Stimulated activated CD4-positive, alpha-beta T cell treated with anti-CD3 and anti-CD28 coated beads, Interleukin-1b, Interleukin-23, amount 100 ng/mL, for 4 hours (primary cell): ENCODE data around the gene PCDH9.

Experiments used
- DNase-seq, 2 donors: peaks; one replicate each; pipeline ENCODE4 v3.0.0-alpha.2; 2020; ENCODE audit warnings: low read depth in 2 of 2

PCDH9 gene, protein sequence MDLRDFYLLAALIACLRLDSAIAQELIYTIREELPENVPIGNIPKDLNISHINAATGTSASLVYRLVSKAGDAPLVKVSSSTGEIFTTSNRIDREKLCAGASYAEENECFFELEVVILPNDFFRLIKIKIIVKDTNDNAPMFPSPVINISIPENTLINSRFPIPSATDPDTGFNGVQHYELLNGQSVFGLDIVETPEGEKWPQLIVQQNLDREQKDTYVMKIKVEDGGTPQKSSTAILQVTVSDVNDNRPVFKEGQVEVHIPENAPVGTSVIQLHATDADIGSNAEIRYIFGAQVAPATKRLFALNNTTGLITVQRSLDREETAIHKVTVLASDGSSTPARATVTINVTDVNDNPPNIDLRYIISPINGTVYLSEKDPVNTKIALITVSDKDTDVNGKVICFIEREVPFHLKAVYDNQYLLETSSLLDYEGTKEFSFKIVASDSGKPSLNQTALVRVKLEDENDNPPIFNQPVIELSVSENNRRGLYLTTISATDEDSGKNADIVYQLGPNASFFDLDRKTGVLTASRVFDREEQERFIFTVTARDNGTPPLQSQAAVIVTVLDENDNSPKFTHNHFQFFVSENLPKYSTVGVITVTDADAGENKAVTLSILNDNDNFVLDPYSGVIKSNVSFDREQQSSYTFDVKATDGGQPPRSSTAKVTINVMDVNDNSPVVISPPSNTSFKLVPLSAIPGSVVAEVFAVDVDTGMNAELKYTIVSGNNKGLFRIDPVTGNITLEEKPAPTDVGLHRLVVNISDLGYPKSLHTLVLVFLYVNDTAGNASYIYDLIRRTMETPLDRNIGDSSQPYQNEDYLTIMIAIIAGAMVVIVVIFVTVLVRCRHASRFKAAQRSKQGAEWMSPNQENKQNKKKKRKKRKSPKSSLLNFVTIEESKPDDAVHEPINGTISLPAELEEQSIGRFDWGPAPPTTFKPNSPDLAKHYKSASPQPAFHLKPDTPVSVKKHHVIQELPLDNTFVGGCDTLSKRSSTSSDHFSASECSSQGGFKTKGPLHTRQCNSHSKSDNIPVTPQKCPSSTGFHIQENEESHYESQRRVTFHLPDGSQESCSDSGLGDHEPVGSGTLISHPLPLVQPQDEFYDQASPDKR (N-terminal part only)

DNA sequence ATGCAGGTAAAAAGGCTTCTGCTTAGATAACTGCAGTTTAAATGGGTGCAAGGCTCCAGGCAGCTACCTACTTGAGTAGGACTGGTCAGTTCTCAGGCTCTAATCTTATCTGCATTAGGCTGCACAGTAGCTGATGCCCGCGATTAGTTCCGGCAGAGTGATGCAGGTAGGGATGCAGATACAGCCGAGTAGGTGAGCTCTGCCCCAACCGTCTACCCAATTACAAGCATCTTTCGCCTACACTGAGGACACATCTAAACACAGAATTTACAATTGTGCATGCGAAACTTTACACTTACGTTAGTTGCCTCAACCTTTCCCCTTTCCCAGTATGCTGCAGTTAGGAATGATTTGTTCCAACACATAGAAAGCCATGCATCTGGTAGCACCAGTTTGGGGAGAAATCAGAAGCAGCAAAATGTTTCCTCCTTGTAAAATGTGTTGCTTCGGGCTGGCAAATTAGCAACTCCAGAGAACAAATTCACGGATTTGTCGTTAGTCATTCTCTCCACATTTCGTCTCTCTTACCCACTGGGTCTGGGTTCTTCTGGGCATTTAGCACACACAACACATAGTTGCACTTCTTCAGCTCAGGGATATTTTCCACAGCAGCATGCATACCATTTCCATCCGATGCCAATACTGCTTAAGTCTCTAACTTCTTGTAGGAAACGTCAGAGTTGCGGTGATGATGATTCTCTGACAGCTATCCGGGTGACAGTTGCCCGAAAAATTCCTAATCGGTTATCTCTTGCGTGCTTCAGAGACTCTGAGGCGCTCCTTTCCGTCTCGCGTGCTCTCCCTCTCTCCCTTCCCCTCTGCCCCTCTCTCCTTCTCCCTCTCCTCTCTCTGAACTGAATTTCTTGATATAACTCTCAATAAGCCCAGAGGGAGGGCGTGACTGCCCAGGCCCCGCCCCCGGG is at the start of gene PCDH9:
Gene PCDH9, minus strand, starts transcription at position 856 of the 923 bp plus-strand sequence. CDS start 1,896 bp downstream, outside the sequence.
- DNase-seq, result no peak

DNA sequence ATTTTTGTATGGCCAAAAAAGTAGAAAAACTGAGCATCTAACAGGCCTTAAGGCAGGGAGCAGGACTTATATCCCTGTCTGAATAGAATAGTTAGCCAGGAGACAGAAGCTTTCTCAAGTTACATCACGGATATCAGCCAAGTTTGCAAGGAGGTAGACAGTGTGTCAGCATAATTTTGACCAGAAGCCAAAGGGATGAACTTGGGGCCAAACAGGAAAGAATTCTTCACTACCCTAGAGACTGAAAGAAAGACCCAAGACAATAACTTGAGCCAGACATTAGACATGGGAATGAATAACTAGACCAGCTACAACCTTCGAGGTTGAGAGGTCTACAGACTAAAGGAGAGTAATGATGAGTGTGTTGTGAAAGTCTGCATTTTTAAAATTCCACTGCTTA is 48.1 kb upstream of the PCDH9 start:
- DNase-seq, result no peak

DNA sequence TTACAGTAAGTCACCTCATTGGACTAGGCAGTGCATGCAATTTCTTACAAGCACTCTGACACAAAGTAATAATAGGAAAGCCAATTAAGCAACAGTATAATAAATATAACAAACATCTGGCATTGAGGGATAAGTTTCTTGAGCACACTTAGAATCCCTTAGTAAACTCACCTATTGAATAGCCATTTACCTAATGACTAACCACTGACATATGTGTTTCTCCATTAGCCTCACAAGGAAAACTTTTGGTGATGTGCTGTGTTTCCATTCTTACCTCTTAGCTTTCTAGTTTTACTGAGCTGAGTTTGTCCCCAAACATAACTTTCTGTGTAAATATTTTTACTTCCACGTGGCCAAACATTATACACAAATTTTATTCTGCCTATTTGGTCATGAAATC is 47.4 kb upstream of the PCDH9 start:
- no peak for DNase-seq

DNA sequence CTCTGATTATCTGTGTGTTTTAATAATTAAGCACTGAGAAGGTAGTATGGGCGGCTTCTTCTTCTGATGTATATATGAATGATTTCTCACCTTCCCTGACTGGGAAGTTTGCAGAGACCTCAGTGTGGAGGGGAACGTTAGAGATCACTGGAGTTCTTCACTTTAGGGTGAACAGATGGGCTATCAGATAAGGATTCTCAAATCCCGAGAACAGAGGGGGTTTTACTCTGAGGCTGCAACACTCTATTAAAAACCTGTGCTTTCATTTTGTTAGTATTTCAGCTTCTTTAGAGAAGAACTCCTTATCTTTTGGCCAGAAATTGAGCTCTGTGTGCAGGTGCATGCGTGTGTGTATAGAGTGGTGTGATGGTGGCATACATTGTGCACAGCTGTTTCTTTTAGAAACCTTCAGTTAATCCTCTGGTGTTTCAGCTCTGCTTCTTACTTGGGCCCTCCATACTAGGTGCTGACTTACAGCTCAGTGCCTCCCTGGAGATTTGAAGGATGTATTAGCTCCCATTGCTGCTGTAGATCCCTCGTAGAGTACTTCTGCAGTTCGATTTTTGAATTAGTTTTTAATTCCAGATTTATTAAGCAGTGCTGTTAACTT is 45.3 kb upstream of the PCDH9 start:
- DNase-seq, result no peak

DNA sequence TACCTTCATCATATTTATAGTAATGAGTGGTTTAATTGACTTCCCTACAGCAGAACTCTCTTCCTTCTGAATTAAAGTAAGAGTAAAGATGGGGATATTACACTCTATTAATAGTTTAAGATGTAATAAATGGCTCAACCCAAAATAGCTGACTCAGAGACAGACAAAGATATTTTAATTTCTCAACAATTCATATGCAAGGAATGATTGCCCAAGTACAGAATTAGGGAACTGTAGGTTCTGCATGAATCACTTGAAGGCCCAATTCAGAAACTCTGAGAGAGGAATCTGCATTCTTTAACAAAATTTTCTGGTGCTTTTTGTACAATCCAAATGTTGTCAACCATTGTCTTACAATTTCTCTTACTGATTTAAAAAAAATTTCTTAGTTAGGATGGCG is 42.9 kb upstream of the PCDH9 start:
- DNase-seq, result no peak

DNA sequence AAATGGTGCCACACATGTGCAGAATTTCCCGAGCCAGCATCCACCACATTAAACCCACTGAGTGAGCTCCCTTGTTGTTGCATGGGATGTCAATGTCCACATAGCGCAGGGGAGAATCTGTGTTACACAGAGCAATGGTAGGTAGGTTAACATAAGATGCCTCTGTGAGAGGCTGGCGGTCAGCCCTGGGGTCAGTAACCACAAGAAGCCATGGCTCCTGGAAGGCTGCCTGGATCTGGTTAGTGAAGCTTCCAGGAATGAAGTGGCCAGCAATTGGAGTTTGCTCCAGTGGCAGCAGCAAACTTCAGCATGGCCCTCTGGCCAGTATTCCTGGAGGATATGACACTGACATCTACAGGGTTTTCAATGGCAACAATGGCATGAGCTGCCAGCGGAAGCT is 37.0 kb upstream of the PCDH9 start:
- no peak for DNase-seq

DNA sequence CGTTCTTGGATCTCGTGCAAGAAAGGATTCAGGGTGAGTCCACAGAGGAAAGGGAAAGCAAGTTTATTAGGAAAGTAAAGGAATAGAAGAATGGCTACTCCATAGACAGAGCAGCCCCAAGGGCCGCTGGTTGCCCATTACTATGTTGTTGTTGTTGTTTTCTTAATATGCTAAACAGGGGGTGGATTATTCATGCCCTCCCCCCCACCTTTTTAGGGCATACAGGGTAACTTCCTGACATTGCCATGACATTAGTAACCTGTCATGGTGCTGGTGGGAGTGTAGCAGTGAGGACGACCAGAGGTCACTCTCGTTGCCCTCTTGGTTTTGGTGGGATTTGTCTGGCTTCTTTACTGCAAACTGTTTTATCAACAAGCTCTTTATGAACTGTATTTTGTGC is 29.1 kb upstream of the PCDH9 start:
- no peak for DNase-seq

DNA sequence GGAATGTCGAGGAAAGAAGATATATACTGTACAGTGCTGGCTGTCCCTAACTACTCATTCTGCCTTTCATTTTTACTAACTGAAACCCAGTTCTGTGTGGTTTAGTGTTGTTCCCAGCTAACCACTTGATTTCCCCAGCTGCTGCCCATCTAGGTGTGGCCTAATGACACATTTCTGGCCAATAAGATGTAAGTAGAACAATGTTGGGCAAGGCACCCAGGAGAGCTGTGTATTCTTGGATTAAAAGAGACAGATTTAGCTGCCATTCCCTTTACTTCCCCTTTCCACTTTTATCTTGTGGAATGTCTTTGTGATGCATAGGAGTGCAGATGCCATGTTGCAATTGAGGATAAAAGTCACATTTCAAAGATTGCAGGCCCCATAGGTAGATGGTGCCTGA is 28.3 kb upstream of the PCDH9 start:
- no peak for DNase-seq

DNA sequence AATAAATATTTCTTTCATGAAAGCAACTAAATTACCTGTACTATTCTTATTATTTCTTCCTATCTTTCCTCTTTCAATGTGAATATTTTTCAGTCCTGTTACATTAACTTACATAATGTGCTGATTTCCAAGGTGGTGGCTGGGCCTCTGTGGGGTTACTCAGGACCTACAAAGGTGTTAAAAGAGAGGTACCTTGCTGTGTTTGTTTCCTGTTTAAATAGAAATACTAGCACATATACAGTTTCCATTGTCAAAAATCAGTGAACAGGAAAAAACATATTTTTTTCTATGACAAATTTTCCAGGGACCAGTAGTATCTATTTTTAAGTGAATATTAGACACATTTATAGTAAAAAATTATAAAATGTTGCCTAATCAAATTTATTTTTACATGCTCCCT is 8.7 kb upstream of the PCDH9 start:
- DNase-seq, result no peak

DNA sequence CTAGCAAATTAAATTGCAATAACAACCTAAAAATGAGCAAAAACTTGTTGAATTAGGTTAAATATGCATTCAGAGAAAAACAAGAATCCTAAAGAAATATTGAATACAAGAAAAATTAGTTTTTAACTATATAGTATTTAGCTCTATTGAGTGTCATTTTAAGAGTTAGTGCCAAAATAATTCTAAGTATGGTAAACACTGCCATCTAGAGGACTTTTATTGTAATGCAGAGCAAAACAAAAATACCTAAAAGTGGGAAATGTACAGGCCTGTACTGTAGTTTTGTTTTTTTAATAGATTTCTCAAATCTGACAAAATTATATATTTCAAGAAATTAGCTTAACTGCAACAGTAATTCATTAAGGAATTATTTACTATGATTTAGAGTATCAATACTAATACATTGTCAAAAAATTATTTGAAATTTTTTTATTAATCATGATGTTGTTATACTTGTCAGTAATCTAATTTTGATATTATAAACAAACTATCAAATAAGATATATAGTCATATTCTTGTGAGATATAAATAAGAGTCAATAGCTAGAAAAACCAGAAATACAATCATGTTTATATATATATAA is 8.2 kb upstream of the PCDH9 start:
- DNase-seq, result no peak

DNA sequence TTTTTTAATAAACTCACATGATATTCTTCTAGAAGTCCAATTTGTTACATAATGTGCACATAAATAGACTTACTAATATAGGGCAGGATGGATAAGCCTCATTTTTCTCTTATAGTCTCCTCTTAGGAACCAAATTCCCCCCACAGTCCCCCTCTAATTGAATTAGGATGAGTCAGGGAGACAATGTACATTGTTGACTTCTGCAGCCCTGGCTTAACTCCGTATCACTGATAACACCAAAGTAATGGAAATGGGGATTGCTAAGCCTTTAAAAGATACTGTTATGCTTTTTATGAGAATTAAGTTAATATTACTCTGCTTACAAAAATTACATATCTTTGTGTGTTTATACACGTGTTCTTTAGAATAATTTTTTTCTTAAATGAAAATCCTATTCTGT is 5.1 kb upstream of the PCDH9 start:
- DNase-seq, result no peak

DNA sequence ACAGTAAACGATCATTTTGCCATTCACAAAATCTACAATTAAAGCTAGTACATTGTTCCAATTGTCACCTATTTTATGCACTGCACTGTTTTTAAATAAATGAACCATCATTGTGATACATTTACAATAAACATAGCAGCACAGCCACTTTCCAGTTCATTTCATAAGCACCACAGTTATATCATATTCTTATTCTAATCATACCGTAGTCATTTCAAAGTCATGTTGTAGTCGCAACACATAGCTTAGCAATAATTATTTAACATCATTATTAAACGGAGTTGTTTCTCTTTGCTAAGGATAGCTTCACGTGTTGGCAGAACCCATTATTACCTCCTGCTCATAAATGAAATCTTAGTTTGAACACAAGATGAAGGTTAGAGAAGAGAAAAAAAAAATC is 2.2 kb upstream of the PCDH9 start:
- DNase-seq, result no peak

DNA sequence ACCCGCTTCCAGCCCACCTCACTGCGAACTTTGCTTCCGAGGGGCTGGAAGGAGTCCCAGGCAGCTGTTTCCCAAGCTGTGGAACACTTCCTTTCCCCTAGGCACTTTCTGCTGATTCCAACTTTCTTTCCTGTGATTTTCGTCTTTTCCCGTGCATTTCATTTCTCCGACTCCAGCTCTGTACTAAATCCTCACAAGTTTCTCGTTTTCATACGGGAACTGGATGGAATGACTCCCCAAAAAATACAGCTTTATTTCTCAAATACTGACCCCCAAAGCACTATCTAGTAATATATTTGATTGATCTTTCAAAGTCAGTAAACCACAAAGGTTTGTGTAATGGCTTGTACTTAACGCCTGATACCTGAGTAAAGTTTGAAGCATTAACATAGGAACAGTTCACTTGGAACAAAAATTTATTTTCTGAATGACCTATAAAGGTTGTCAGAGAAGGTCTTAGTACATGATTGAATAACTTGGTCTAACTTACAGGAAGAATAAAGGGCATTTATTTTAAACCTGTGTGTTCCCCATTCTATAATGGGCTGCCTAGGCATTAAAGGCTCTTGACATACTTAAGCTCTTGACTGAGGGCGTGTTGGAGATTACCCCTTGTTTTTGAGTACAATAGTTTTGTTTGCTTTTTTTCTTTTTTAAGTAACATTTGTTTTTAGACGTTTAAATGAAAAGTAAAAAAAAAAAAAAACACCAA is 1.3 kb upstream of the PCDH9 start:
- no peak for DNase-seq

DNA sequence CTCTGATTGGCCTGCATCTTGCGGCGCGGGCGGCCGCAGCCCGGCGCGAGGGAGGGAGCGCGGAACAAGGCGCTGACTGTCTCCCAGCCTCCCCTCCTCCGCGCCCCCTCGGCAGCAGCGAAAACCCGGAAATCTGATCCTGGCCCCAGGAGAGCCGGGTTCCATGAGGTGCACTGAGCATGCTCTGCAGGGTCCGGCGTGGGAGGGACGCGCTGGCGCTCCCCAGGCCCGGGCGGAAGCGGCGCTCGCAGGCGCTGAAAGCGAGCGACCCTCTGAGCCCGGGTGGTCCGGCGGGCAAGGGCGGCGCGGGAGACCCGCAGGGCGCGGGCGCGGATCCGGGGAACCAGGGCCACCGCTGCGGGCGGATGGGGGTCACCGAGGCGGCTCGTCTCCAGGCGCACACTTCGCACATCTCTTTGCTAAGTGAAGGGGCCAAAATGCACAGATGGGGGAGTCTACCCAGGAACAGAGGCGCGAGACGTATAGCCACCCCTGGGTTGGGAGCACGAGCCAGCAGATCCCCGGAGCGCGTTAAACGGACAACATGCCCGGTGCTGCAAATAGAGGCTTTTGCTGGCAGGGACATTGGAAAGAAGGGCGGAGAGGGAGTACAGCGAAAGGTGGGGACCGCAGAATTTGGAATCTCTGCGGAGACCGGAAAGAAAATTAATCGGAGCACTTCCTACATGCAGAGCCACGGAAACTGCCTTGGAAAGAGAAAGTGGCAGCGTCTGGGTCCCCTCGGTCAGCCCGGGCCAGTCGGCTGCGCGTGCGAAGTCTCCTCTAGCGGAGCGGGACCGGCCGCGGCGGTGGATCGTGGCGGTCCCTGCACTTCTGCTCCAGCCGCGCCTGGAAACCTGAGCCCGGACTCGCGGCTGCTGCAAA is 510 bp upstream of the PCDH9 start:
- DNase-seq, result peak; percentile 71 to 84

DNA sequence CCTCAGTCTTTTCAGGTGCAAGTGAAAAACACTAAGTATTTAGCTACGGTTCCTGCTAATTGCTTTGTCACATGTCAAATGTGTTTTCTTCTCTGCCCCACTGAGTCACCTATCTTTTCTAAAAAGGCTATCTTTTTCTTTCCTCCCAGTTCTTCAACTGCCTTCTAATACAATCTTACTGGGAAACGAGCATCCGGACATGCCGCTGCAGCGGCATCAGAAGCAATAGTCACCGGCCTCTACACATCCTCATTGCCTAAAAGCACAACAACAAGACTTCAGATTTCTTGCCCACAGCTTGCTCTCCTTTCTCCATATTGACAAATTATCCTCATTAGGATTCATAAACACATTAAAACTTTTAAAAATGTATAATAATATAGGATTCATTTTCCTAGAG is 1.2 kb downstream of the PCDH9 start:
- no peak for DNase-seq

DNA sequence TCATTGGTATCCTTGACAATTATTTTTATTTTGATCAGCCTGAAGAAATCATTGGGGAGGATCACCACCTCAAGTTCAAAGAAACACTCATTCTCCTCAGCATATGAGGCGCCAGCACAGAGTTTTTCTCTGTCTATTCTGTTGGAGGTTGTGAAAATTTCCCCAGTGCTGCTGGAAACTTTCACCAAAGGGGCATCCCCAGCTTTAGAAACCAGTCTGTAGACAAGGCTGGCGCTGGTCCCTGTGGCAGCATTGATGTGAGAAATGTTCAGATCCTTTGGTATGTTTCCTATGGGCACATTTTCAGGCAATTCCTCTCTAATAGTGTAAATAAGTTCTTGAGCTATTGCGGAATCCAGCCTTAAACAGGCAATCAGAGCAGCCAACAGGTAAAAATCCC is 2.1 kb downstream of the PCDH9 start:
- no peak for DNase-seq

DNA sequence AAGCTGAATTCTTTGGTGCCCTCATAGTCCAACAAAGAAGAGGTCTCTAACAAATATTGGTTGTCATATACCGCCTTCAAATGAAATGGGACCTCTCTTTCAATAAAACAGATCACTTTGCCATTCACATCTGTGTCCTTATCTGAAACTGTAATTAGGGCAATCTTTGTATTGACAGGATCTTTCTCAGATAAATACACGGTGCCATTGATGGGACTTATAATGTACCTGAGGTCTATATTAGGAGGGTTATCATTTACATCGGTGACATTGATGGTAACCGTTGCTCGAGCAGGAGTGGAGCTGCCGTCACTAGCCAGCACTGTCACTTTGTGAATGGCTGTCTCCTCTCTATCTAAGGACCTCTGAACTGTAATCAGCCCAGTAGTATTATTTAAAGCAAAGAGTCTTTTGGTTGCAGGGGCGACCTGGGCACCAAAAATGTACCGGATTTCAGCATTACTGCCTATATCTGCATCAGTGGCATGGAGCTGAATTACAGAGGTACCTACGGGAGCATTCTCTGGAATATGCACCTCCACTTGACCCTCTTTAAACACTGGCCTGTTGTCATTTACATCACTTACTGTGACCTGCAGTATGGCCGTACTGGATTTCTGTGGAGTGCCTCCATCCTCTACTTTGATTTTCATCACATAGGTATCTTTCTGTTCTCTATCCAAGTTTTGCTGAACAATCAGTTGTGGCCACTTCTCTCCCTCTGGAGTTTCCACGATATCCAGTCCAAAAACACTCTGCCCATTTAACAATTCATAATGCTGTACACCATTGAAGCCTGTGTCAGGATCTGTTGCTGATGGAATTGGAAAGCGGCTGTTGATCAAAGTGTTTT is 2.8 kb downstream of the PCDH9 start:
- no peak for DNase-seq

DNA sequence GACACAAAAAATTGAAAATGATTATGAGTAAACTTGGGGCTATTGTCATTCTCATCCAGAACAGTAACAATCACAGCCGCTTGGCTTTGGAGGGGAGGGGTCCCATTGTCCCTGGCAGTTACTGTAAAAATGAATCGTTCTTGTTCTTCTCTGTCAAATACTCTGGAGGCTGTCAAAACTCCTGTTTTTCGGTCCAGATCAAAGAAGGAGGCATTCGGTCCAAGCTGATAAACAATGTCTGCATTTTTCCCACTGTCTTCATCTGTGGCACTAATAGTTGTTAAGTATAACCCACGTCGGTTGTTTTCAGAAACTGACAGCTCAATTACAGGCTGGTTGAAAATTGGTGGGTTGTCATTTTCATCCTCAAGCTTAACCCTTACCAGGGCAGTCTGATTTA is 3.4 kb downstream of the PCDH9 start:
- DNase-seq, result no peak
